Activated CD4-positive, alpha-beta T cell treated with anti-CD3 and anti-CD28 coated beads for 24 hours (primary cell): Measurements from ENCODE around the gene HSD17B10.
A peak's percentile ranks its signal among the peaks of the same experiment; 100 is the strongest.
"Not testable (repeated sequence)": the region's sequence is repeated elsewhere in the genome, so short reads cannot be mapped to it uniquely, and the experiment has no call there.

Experiments
- DNase-seq, 2 donors: peaks; one replicate each; pipeline ENCODE4 v3.0.0-alpha.2; 2020; ENCODE audit warnings: low read depth in 2 of 2

The HSD17B10 gene

GRCh38 chrX:53433651-53434639 is at the start of gene HSD17B10:
HSD17B10 (minus strand) TSS chrX:53434370; CDS start chrX:53434345, 25 bp downstream.
- peak; percentile 77 to 81 for DNase-seq

- no peak for DNase-seq
These were observed 49.2 kb upstream of the HSD17B10 start for GRCh38 chrX:53483416-53483815.

GRCh38 chrX:53481816-53482465 is 47.8 kb upstream of the HSD17B10 start:
- peak; percentile 6 to 39 for DNase-seq

- DNase-seq: no peak
These were observed 46.9 kb upstream of the HSD17B10 start for GRCh38 chrX:53481093-53481492.

GRCh38 chrX:53479301-53479700 is 45.1 kb upstream of the HSD17B10 start:
- no peak for DNase-seq

- no peak for DNase-seq
These were observed 42.2 kb upstream of the HSD17B10 start for GRCh38 chrX:53476371-53476770.

- no peak for DNase-seq
These were observed 40.5 kb upstream of the HSD17B10 start for GRCh38 chrX:53474707-53475106.

- DNase-seq: no peak
These were observed 37.2 kb upstream of the HSD17B10 start for GRCh38 chrX:53471346-53471745.

- DNase-seq: not testable (repeated sequence)
These were observed 34.5 kb upstream of the HSD17B10 start for GRCh38 chrX:53468659-53469058.

GRCh38 chrX:53458082-53458481 is 23.9 kb upstream of the HSD17B10 start:
- no peak for DNase-seq

GRCh38 chrX:53456254-53456653 is 22.1 kb upstream of the HSD17B10 start:
- no peak for DNase-seq

GRCh38 chrX:53452812-53453211 is 18.6 kb upstream of the HSD17B10 start:
- no peak for DNase-seq

GRCh38 chrX:53449632-53450031 is 15.5 kb upstream of the HSD17B10 start:
- no peak for DNase-seq

- no peak for DNase-seq
These were observed 13.3 kb upstream of the HSD17B10 start for GRCh38 chrX:53447441-53447840.

GRCh38 chrX:53445977-53446376 is 11.8 kb upstream of the HSD17B10 start:
- DNase-seq: peak; percentile 23 to 29

- DNase-seq: no peak
These were observed 8.1 kb upstream of the HSD17B10 start for GRCh38 chrX:53442322-53442631.

- peak; percentile 44 to 72 for DNase-seq
These were observed 7.6 kb upstream of the HSD17B10 start for GRCh38 chrX:53441531-53442321.

GRCh38 chrX:53440621-53441517 is 6.7 kb upstream of the HSD17B10 start:
- DNase-seq: no peak

- DNase-seq: no peak
These were observed 5.9 kb upstream of the HSD17B10 start for GRCh38 chrX:53440101-53440500.

GRCh38 chrX:53438832-53439230 is 4.7 kb upstream of the HSD17B10 start:
- no peak for DNase-seq

- no peak for DNase-seq
These were observed 4.1 kb upstream of the HSD17B10 start for GRCh38 chrX:53438174-53438831.
